ENCODE results near the gene HSPA12B. TPM values are rescaled to one million over a fixed set of nuclear protein-coding genes. Genes with fewer than 3 reads are reported as not detected.

Gene HSPA12B
- total RNA-seq, 2 experiments from 2014 or later: not detected

DNA sequence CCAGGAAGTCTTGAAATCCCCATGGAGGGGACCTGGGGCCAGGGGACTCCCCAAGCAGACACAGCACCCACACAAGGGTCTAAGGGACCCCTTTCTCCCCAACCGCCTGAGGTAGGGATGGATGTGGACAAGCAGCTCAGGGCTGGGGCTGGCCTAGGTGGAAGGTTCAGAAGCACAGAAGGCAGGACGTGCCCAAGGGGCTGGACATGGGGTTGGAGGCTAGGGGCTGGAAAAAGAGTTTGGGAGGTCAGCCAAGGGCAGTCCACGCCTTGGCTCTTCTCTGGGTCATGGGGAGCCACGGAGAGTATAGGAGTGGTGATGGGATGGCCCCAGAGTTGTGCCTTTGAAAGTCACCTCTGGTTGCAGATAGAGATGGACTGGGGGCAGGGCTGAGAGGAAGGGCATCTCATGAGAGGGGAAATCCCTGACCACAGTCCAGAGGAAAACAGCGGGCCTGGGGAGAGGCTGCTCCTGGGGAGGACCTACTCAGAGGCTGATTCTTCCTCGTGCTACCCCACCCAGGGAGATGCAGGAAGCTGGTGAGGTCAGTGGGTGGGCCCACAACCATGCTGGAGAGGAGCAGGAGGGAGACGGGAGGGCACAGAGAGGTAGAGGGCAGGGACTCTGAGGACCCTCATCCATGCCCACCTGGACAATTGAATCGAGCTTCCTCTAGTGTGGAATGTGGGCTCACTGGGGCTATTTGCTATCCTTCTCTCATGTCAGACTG, 2.5 kb upstream of the HSPA12B start:
- TF ChIP-seq, protein P1, sequence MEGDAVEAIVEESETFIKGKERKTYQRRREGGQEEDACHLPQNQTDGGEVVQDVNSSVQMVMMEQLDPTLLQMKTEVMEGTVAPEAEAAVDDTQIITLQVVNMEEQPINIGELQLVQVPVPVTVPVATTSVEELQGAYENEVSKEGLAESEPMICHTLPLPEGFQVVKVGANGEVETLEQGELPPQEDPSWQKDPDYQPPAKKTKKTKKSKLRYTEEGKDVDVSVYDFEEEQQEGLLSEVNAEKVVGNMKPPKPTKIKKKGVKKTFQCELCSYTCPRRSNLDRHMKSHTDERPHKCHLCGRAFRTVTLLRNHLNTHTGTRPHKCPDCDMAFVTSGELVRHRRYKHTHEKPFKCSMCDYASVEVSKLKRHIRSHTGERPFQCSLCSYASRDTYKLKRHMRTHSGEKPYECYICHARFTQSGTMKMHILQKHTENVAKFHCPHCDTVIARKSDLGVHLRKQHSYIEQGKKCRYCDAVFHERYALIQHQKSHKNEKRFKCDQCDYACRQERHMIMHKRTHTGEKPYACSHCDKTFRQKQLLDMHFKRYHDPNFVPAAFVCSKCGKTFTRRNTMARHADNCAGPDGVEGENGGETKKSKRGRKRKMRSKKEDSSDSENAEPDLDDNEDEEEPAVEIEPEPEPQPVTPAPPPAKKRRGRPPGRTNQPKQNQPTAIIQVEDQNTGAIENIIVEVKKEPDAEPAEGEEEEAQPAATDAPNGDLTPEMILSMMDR (conservative IDR thresholded peaks at IDR 0.05; ENCODE audit: low read length): no peak
- TF ChIP-seq EZH2phosphoT487 (IDR thresholded peaks at IDR 0.05; ENCODE audit: borderline replicate concordance, low read depth, low read length): no peak
- Histone ChIP-seq H3K4me1 (ENCODE audit: insufficient read depth, low read length, poor library complexity, severe bottlenecking) (no peaks in the 10 kb centered on the region), H3K36me3 (ENCODE audit: insufficient read depth, low read length) (no peaks in the 10 kb centered on the region), H3K9me2 (ENCODE audit: insufficient read depth, low read length) (no peaks in the 10 kb centered on the region), H3K9me3 (ENCODE audit: low read length) (no peaks in the 10 kb centered on the region), H4K20me1 (ENCODE audit: insufficient read depth, low read length) (no peaks in the 10 kb centered on the region), H3K4me2 (ENCODE audit: low read length) (no peak overlapping the region), H3K4me3 (ENCODE audit: low read depth, low read length, poor library complexity, severe bottlenecking) (no peak overlapping the region), H3K27ac (ENCODE audit: low read depth, low read length, poor library complexity, severe bottlenecking) (no peak overlapping the region), H2AFZ (ENCODE audit: low read length) (no peak overlapping the region), H3K79me2 (ENCODE audit: insufficient read depth, low read depth, low read length) (no peaks in the 10 kb centered on the region)
- intact Hi-C loops (cut with micrococcal nuclease; ENCODE audit: unreplicated experiment): no loop called here
- ChIA-PET POLR2A (no interaction called here), CTCF (ENCODE audit: unreplicated experiment) (no interaction called here)
- DNase-seq (ENCODE audit: low spot score): no peak
- no TSS peak for BruUV-seq (replicated peaks)

DNA sequence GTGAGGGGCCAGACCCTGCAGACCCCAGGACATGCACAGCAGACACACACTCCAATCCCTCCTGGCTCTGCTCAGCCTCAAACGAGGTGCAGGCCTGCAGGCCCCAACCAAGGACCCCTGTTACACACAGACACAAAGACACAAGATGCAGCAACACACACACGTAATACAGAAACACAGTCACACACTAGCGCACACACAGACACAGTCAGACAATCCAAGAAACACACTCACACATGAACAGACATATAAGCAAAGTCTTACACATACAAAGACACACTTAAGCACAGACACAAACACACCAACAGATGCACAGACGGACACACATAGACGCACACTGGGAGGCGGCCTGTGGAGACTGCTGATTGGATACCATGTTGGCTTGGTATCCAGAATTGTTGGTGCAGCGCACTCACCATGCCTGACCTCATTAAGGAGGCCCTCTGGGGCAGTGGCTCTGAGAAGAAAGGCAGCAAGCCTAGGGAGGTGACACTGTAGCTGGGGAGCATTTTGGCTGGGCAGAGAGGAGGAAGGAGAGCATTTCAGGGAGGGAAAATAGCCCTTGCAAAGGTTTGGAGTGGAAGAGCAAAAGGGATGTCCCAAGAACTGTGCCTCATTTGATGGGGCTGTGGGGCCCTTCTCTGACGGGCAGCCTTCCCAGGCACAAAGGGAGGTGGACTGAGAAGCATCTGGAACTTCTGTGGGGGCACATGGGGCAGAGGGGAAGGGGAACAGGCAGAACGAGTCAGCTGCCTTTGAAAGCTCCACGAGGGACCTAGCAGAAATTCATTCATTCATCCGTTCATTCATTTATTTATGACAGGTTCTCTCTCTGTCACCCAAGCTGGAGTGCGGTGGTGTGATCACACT, 1.4 kb upstream of the HSPA12B start:
- ChIA-PET CTCF (ENCODE audit: unreplicated experiment) (no interaction called here), POLR2A (interaction anchor here (0.6 kb wide), 1 partner anchor 240 kb away, joined by 3 read pairs; no protein-coding TSS in a partner anchor)
- Histone ChIP-seq H3K4me2 (ENCODE audit: low read length) (no peak overlapping the region), H3K36me3 (ENCODE audit: insufficient read depth, low read length) (no peaks in the 10 kb centered on the region), H3K9me2 (ENCODE audit: insufficient read depth, low read length) (no peaks in the 10 kb centered on the region), H2AFZ (ENCODE audit: low read length) (no peak overlapping the region), H4K20me1 (ENCODE audit: insufficient read depth, low read length) (no peaks in the 10 kb centered on the region), H3K27ac (ENCODE audit: low read depth, low read length, poor library complexity, severe bottlenecking) (no peak overlapping the region), H3K9me3 (ENCODE audit: low read length) (no peaks in the 10 kb centered on the region), H3K4me3 (ENCODE audit: low read depth, low read length, poor library complexity, severe bottlenecking) (no peak overlapping the region), H3K4me1 (ENCODE audit: insufficient read depth, low read length, poor library complexity, severe bottlenecking) (no peaks in the 10 kb centered on the region), H3K79me2 (ENCODE audit: insufficient read depth, low read depth, low read length) (no peaks in the 10 kb centered on the region)
- no TSS peak for BruUV-seq (replicated peaks)
- TF ChIP-seq EZH2phosphoT487 (IDR thresholded peaks at IDR 0.05; ENCODE audit: borderline replicate concordance, low read depth, low read length): no peak
- TF ChIP-seq, protein P1 (conservative IDR thresholded peaks at IDR 0.05; ENCODE audit: low read length): no peak
- intact Hi-C loops (cut with micrococcal nuclease; ENCODE audit: unreplicated experiment): no loop called here
- no peak for DNase-seq (ENCODE audit: low spot score)

DNA sequence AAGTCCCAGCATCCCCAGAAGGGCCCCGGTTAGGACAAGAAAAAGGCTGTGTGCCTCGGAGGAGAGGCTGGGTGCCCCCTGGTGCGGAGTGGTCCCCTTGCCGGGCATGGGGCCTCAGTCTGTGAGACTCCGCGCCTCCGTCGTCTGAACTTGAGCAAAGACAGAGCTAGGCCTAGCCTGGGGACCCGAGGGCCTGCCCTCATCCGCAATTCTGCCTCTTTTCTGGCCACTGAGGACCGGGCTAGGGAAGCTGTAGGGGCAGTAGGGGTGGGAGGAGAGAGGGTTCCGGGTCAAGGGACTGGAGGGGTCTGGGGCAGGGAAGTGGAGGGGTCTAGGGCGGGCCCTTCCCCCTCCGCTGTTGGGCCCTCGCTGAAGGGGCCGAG, 550 bp upstream of the HSPA12B start:
- no peak overlapping the region for H3K4me3 ChIP-seq (ENCODE audit: low read depth, low read length, poor library complexity, severe bottlenecking)
- TF ChIP-seq, protein P1 (conservative IDR thresholded peaks at IDR 0.05; ENCODE audit: low read length): no peak
- no peak for TF ChIP-seq EZH2phosphoT487 (IDR thresholded peaks at IDR 0.05; ENCODE audit: borderline replicate concordance, low read depth, low read length)
- no peaks in the 10 kb centered on the region for H4K20me1 ChIP-seq (ENCODE audit: insufficient read depth, low read length)
- H3K4me2 ChIP-seq (ENCODE audit: low read length): no peak overlapping the region
- intact Hi-C loops (cut with micrococcal nuclease; ENCODE audit: unreplicated experiment): no loop called here
- no peak overlapping the region for H3K27ac ChIP-seq (ENCODE audit: low read depth, low read length, poor library complexity, severe bottlenecking)
- H3K36me3 ChIP-seq (ENCODE audit: insufficient read depth, low read length): no peaks in the 10 kb centered on the region
- no peak overlapping the region for H2AFZ ChIP-seq (ENCODE audit: low read length)
- ChIA-PET CTCF (ENCODE audit: unreplicated experiment) (no interaction called here), POLR2A (no interaction called here)
- no peaks in the 10 kb centered on the region for H3K79me2 ChIP-seq (ENCODE audit: insufficient read depth, low read depth, low read length)
- BruUV-seq (replicated peaks): no TSS peak
- H3K4me1 ChIP-seq (ENCODE audit: insufficient read depth, low read length, poor library complexity, severe bottlenecking): no peaks in the 10 kb centered on the region
- no peaks in the 10 kb centered on the region for H3K9me3 ChIP-seq (ENCODE audit: low read length)
- no peaks in the 10 kb centered on the region for H3K9me2 ChIP-seq (ENCODE audit: insufficient read depth, low read length)
- DNase-seq (ENCODE audit: low spot score): no peak

Measured in OCI-LY7 (cell line).